SHP77 (cell line): ENCODE data around the gene NPHP3.
"Not testable (repeated sequence)": the region's sequence is repeated elsewhere in the genome, so short reads cannot be mapped to it uniquely, and the experiment has no call there.

Source experiments
- DNase-seq, 2 experiments: peaks; one replicate each; lab custom pipeline; 2025; lab: John Stamatoyannopoulos, UW

The NPHP3 gene, protein sequence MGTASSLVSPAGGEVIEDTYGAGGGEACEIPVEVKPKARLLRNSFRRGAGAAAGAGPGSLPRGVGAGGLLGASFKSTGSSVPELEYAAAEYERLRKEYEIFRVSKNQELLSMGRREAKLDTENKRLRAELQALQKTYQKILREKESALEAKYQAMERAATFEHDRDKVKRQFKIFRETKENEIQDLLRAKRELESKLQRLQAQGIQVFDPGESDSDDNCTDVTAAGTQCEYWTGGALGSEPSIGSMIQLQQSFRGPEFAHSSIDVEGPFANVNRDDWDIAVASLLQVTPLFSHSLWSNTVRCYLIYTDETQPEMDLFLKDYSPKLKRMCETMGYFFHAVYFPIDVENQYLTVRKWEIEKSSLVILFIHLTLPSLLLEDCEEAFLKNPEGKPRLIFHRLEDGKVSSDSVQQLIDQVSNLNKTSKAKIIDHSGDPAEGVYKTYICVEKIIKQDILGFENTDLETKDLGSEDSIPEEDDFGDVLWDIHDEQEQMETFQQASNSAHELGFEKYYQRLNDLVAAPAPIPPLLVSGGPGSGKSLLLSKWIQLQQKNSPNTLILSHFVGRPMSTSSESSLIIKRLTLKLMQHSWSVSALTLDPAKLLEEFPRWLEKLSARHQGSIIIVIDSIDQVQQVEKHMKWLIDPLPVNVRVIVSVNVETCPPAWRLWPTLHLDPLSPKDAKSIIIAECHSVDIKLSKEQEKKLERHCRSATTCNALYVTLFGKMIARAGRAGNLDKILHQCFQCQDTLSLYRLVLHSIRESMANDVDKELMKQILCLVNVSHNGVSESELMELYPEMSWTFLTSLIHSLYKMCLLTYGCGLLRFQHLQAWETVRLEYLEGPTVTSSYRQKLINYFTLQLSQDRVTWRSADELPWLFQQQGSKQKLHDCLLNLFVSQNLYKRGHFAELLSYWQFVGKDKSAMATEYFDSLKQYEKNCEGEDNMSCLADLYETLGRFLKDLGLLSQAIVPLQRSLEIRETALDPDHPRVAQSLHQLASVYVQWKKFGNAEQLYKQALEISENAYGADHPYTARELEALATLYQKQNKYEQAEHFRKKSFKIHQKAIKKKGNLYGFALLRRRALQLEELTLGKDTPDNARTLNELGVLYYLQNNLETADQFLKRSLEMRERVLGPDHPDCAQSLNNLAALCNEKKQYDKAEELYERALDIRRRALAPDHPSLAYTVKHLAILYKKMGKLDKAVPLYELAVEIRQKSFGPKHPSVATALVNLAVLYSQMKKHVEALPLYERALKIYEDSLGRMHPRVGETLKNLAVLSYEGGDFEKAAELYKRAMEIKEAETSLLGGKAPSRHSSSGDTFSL (N-terminal part only)

DNA sequence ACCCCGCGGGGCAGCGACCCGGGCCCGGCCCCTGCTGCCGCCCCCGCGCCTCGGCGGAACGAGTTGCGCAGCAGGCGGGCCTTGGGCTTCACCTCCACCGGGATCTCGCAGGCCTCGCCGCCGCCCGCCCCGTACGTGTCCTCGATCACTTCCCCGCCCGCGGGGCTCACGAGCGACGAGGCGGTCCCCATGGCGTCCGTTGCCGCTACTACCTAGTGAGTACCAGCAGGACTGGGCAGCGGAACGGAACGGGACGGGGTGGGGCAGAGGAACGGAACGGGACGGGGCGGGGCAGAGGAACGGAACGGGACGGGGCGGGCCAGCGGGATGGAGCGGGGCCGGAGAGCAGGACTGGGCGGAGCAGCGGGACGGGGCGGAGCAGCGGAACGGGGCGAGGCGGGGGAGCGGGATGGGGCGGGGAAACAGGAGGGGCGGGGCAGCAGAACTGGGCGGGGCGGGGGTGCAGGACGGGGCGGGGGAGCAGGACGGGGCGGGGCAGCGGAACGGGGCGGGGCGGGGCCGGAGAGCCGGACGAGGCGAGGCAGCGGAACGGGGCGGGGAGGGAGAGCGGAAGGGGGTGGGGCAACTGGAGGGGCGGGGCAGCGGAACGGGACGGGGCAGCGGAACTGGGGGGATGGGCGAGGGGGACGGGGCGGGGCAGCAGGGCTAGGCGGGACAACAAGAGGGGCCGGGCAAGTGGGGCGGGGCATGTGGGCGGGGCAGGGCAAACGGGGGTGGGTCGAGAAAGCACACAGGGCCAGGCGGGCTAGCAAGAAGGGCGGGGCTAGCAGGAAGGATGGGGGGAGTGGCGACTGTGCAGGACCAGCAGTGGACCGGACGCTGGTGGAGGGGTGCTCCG lies at the start of gene NPHP3:
Gene NPHP3 (minus strand): TSS at position 245 of the 859 bp plus-strand sequence. CDS start 54 bp downstream, at position 191.
- DNase-seq = peak; percentile 81 to 83

DNA sequence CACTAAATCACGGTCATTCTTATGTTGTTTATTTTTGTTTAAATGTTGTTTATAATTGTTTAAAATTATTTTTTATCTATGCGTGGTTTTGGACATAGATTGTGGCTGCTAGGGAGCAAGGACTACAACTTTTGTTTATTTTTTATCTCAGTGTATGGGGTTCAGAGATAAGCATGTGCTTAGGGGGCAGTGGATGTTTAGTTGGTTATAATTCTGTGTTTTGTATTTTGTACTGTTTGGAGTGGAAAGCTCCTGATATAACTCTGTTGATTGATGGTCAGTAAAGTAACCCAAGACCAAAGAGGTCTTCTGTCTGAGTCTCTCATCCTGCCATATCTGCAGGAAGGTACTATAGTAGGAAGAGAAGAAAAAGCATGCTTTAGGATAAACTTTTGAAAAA lies 36.5 kb upstream of the NPHP3 start:
- no peak for DNase-seq

DNA sequence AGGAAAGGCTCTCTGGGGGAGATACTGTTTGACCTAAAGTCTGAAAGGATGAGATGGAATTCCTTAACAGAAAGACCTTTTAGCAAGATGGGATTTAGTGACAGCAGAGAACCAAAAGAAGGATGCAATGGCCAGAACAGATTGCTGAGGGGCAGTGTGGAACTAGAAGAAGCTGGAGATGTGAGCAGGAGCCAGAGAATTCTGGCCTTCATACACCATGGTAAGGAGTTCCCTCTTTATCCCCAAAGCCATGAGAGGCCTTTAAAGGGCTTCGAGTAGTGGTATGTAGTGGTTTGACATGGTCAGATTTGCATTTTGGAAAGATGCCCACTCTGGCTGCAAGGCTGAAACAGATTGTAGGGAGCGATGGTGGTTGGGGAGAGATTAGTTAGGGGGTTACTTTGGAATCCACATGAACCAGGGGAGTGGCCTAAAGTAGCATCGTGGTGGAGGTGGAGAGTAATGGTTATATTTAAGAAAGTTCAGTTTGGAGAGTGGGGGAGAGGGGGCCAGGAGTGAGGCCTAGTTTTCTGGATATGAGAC lies 34.0 kb upstream of the NPHP3 start:
- DNase-seq = no peak

DNA sequence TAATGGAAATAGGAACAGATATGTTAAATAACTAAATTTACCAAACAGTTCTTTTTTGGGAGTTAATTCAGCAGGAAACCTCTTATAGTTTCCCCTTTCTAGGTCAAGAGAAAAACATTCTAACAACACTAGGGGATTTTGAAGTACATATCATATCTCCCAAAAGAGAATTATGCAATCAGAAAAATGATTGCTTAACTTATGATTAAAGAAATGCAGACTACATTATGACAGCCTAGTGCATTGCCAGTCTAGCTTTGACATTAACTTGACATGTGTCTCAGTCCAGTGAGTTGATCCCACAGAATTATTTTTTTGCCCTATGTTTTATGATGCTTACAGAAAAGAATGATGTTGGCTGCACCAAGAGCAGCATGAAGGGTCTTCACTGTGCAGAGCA lies 31.7 kb upstream of the NPHP3 start:
- DNase-seq = no peak

DNA sequence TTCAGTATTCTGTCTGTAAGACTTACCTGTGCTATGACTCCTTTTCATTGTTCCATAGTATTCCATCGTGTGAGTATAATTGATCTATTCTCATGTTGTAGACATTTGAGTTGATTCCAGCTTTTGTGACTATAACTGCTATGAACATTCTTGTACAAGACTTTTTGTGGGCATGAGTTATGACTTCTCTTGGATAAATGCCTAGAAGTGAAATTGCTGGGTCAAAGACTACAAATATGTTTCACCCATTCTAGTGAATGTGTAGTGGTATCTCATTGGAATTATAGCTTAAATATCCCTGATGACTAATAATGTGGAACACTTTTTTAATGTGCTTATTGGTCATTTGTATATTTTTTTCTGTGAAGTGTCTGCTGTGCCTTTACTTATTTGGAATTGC lies 27.6 kb upstream of the NPHP3 start:
- DNase-seq = no peak

DNA sequence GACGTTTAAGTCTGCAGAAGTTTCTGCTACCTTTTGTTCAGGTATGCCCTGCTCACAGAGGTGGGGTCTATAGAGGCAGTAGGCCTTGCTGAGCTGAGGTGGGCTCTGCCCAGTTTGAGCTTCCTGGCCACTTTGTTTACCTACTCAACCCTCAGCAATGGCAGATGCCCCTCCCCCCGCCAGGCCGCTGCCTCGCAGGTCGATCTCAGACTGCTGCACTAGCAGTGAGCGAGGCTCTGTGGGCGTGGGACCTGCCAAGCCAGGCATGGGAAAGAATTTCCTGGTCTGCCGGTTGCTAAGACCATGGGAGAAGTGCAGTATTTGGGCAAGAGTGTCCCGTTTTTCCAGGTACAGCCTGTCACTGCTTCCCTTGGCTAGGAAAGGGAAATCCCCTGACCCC lies 24.5 kb upstream of the NPHP3 start:
- not testable (repeated sequence) for DNase-seq

DNA sequence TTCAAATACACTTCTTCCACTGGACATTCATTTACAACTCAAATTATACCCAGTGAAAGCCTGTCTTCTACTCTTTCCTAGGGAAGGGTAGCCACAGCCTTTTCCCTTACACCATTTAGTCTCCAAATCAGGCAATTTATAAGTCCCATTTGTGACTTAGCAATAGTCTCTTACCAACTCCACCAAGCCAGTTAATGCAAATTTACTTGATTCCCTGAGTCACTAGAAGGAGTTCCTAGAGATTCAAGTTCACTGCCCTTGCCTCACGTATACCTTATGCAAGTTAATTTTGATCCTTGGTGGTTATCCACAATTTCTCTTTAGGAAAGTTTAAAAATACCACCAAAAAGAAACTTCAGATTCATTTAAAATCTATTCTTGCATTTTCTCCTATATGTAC lies 16.1 kb upstream of the NPHP3 start:
- no peak for DNase-seq

DNA sequence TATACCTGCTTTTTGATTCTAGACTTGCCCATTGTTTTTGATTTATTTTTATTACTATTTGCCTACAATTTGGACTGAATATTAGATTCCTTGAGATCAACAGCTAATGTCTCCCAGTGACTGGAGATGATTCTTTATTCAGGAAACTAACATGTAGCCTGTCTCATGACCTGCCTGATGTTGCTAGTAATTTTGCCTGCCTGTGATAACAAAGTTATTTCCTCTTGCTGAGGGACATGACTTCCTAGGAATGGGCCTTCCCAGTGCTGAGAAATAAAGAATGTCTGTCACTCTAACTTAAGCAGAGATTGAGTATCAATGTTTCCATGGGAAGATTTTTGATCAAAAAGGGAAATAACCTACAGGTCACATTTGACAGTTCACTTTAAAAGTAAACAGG lies 13.4 kb upstream of the NPHP3 start:
- no peak for DNase-seq

DNA sequence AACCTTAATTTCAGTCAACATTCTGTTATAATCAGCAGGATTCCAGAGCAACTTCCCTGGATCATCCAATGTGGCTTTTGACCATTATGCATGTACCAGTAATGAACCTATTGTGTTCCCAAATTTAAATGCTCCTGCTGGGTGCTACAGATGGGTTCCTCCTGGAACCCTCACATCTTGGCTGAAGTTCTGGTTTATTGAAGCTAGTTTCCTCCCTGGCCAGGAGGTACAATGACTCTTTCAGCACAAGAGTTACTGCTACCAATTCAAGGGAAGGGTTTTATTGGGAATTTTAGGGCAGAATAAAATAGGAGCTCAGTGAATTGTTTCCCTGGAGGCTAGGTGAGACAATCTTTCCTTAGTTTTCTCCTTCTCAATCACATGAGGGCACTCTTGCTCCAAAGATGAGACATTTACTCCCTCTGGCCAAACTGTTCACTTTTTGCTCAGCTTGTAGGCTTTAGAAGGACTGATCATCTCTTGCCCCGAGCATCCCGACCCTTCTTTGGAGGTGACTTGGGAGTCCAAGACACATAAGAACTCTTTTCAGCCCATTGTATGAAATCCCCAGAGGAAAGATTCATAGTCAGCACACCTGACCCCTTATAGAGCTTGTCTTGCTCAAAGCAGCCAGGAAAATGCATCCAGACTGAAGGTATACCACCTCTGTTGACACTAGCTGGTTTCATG lies 8.8 kb upstream of the NPHP3 start:
- DNase-seq = peak; percentile 41 to 55

DNA sequence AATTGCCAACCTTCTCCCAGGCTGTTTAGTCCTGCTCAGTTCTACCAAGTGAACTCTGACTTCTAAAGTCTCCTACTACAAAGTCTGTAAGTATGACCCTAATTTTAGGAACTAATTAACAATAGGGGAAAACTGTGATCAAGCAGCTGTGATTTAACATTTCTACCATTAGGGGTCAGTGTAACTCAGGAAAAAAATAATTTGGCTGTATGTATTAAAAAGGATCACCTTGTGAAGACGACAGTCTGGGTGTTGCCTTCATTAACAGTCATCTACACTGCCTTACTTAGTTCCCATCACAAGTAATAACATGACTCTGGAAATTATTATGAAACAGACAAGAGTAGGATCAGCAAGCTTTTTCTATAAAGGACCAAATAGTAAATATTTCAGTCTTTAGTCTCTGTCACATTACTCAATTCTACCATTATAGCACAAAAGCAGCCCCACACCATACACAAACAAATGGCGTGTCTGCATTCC lies 4.2 kb upstream of the NPHP3 start:
- peak; percentile 5 to 39 for DNase-seq

DNA sequence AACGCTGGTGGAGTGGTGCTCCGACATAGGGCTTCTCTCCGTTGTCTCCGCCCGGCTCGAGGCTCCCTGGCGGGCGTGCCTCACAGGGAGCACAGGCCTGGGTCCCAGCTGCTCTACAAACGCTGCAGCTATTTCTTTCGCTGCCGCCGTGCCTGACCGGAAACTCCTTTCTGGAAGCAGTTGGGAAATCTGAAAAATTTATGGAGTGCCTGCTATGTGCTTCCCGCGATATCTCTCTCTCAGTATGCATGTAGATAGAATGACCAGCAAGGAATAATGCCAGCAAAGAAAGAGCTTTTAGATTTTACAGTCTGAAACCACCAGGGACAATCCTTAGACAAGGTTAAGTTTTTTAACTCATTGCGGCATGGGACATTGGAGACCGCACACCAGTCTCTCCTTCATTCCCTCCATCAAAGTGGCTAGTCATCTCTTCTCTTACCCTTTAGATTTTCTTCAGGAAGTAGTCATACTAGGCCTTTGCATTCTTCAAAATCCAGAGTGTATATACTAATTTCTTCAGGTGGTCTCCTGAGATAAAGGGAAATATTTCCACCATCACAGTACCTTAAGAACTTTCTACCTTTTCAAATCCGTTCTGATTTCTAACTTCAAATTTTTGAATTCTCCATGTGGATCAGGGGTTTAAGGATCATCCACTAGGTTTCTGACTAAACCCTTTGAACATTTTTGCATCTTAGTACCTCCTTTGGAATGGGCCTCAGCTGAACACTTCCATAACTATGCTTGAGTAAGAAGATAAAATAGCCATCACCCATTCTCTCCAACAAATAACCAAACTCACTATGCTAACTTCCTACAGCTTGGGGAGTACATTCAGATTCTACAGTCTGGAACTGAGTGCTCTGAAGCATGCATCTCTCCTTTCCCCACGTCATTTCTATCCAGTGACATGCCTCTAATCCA lies 1.1 kb upstream of the NPHP3 start:
- no peak for DNase-seq

DNA sequence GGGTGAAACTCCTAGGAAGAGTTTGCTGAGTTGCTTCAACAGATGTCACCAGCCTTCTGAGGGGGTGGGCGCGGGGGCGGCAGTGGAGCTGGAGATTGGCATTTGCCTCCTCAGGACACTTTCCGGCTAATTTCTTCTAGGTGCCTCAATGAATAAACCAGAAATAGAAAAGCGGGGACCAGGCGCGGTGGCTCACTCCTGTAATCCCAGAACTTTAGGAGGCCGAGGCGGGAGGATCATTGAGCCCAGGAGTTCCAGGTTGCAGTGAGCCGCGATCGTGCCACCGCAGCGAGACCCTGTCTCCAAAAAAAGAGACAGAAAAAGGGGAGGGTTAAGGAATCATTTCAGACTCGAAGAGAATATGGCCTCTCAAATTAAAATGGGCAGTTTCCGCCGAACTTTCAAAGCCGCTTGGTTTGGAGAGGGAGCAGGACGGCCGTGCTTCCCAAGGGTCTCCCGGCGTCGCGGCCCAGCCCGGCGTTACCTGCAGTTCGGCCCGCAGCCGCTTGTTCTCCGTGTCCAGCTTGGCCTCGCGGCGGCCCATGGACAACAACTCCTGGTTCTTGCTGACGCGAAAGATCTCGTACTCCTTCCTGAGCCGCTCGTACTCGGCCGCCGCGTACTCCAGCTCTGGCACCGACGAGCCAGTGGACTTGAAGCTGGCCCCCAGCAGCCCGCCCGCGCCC lies 587 bp downstream of the NPHP3 start:
- peak; percentile 30 to 70 for DNase-seq

DNA sequence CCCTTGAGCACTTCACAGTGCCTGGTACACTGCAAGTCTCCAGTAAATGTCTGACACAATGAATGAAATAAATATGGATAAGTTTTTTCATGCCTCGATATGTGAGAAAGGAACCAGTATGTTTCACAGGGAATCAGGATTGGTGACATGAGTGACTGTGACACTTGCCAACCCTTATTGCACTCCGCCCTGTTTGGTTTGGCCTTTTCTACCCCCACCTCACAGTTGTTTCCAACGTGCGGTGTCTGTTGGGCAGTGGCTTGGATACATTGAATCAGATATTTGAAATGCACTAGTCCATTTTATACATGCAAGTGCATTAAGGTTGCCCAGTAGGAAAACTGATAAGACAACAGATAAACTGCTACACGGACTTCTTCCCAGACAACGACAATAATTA lies 2.0 kb downstream of the NPHP3 start:
- no peak for DNase-seq

DNA sequence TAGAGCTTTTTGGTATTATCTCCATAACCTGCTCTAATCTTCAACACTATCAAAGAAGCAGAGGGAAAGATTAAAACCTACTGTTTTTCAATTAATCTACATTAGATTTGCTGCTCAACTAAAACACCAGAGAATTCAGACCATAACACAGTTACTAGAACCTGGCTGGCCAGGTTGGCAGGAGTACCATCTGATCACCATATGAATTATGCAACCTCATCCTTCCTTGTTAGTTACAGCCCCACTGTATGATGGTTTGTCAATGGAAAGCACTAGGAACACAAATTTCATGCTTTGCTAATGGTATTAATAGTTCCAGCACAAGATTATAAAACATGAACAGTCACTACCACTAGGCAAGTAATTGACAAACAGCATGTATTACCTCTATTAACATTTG lies 5.8 kb downstream of the NPHP3 start:
- no peak for DNase-seq

DNA sequence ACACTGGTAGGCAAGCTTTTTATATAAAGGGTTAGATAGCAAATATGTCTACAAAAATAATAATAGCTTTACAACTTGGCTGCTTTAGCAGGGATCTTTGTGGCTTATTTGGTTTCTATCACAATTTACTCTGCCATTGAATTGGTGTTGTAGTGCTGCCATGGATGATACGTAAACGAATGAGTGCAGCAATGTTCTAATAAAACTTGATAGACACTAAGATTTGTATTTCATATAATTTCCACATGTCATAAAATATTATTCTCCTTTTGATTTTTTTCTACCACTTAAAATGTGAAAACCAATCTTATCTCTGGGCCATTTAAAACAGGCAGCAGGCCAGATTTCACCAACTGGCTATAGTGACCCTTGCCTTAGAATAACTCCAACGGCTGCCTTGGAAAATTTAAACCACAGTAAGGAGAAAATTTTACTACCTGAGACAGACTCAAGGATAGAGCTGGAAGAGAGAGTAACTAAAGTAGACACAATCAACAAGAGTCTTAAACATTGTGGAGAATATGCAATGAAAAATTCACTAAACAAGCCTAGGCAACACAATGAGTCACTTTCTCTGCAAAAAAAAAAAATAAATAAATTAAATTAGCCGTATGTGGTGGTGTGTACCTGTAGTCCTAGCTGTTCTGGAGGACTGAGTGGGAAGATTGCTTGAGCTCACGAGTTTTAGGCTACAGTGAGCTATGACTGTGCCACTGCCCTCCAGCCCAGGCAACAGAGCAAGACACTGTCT lies 8.1 kb downstream of the NPHP3 start:
- no peak for DNase-seq

DNA sequence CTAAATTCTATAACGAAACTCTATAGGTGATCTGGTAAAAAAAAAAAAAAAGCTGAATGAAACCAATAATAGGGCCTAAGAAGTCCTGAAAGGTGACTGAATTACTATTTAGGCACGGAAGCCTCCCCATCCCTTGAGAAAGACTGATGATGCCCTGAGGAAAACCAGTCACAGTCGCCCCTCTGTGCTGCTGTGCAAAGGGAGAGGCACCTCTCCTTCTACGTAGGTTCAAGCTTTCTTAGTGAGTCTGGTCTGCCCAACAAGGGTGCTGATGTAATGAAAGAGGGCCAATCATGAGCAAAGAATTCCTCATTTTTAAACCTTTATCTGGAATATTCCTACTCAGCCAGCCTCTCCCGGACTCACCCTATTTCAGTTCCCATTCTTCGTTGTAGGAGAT lies 11.9 kb downstream of the NPHP3 start:
- no peak for DNase-seq

DNA sequence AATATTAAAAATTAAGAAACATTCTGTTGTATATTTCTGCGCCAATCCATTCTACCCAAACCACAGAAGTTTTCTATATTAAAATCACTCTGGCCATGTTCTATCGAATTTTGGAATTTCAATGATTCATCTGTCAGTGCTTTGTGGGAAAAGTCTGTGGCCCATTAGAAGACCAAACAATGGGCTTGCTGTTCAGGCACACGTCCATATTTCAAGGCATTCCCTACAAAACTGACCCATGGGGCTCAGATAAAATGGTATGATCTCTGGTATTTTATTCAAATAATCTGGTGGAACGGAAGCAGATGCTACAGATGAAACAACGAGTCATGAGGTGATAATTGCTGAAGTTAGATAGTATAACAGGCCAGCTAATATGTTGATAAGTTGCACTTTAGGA lies 12.4 kb downstream of the NPHP3 start:
- no peak for DNase-seq

DNA sequence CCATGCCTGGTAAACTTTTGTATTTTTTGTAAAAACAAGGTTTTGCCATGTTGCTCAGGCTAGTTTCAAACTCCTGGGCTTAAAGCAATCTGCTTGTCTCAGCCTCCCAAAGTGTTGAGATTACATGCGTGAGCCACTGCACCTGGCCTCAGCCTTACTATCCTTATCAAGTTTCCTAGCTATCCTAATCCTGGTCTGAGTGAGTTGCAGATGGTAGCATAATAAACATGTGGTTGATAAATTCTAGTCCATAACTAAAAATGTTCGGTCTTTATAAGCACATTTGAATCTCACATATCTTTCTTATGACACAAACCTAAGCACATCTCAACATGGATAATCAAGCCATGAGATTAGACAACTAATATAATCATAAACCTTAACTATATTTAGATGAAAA lies 18.5 kb downstream of the NPHP3 start:
- DNase-seq = no peak
